Daoy (cell line): ENCODE measurements around the gene MAN2A1. TPM values are rescaled to one million over a fixed set of nuclear protein-coding genes. Genes with fewer than 3 reads are reported as not detected.

Source experiments
- DNase-seq: peaks from one replicate; pipeline ENCODE4 v3.0.0-alpha.2; 2015; ENCODE audit warnings: low read depth
- total RNA-seq: library from RNA; depleted of rRNA; stranded (reverse); fragments of >200 nt; shearing (Covaris generic); gene quantifications from 2 replicates; pipeline ENCODE4 v1.2.3, GENCODE V29; 2014

The MAN2A1 gene
- total RNA-seq, 1 experiment from 2014 or later, result 30.9 TPM

GRCh38 chr5:109681763-109682162, 8.0 kb upstream of the MAN2A1 start:
- DNase-seq, result no peak

- no peak for DNase-seq
Observed at GRCh38 chr5:109682383-109682782, 7.3 kb upstream of the MAN2A1 start.

- DNase-seq, result no peak
Observed at GRCh38 chr5:109685916-109686315, 3.8 kb upstream of the MAN2A1 start.

- no peak for DNase-seq
Observed at GRCh38 chr5:109688630-109688969, 1.1 kb upstream of the MAN2A1 start.

- peak; percentile 94 for DNase-seq
Observed at GRCh38 chr5:109688970-109689739, 572 bp upstream of the MAN2A1 start.

GRCh38 chr5:109690242-109690974, 681 bp downstream of the MAN2A1 start:
- peak; percentile 52 for DNase-seq

- peak; percentile 80 for DNase-seq
Observed at GRCh38 chr5:109690975-109691574, 1.3 kb downstream of the MAN2A1 start.

GRCh38 chr5:109691996-109692395, 2.3 kb downstream of the MAN2A1 start:
- no peak for DNase-seq

- no peak for DNase-seq
Observed at GRCh38 chr5:109692852-109693251, 3.1 kb downstream of the MAN2A1 start.

GRCh38 chr5:109693535-109694400, 4.0 kb downstream of the MAN2A1 start:
- DNase-seq, result no peak

GRCh38 chr5:109694451-109694891, 4.7 kb downstream of the MAN2A1 start:
- DNase-seq, result no peak

- DNase-seq, result no peak
Observed at GRCh38 chr5:109695005-109695926, 5.5 kb downstream of the MAN2A1 start.

GRCh38 chr5:109697339-109697738, 7.6 kb downstream of the MAN2A1 start:
- no peak for DNase-seq

- DNase-seq, result no peak
Observed at GRCh38 chr5:109700516-109701153, 10.9 kb downstream of the MAN2A1 start.

GRCh38 chr5:109701252-109701651, 11.5 kb downstream of the MAN2A1 start:
- DNase-seq, result no peak

- no peak for DNase-seq
Observed at GRCh38 chr5:109701792-109702191, 12.1 kb downstream of the MAN2A1 start.

- DNase-seq, result no peak
Observed at GRCh38 chr5:109703166-109703565, 13.4 kb downstream of the MAN2A1 start.

- DNase-seq, result no peak
Observed at GRCh38 chr5:109703829-109704228, 14.1 kb downstream of the MAN2A1 start.

GRCh38 chr5:109704282-109704952, 14.7 kb downstream of the MAN2A1 start:
- no peak for DNase-seq

GRCh38 chr5:109705596-109705995, 15.9 kb downstream of the MAN2A1 start:
- DNase-seq, result no peak
